Fibroblast of mammary gland (primary cell): ENCODE data around the gene FBXO42.

ENCODE experiments used
- DNase-seq: peaks from one replicate; pipeline ENCODE4 v3.0.0-alpha.2; 2010; ENCODE audit warnings: low read depth
- H3K4me3 ChIP-seq: 2 replicates; pipeline ENCODE4 v1.5.1; 2011; ENCODE audit warnings: low read depth, mild to moderate bottlenecking, low read length, moderate library complexity; ENCODE audit not compliant: control insufficient read depth
- CTCF ChIP-seq: conservative IDR thresholded peaks from 2 replicates; pipeline ENCODE4 v1.5.1; 2011; ENCODE audit warnings: low read depth, low read length, inconsistent platforms; ENCODE audit not compliant: control insufficient read depth, insufficient read depth

Gene FBXO42

GRCh38 chr1:16324456-16324890 is 27.8 kb downstream of the FBXO42 start:
- no peak for TF ChIP-seq CTCF
- DNase-seq: peak; percentile 84
- no peak overlapping the region for H3K4me3 ChIP-seq

GRCh38 chr1:16321176-16321867 is 31.0 kb downstream of the FBXO42 start:
- no peak overlapping the region for H3K4me3 ChIP-seq
- no peak for TF ChIP-seq CTCF
- DNase-seq: peak; percentile 57

GRCh38 chr1:16318555-16318954 is 33.7 kb downstream of the FBXO42 start:
- peak; percentile 49 for DNase-seq
- TF ChIP-seq CTCF: no peak
- no peak overlapping the region for H3K4me3 ChIP-seq

- no peak for DNase-seq
- TF ChIP-seq CTCF: no peak
- no peak overlapping the region for H3K4me3 ChIP-seq
Observed at GRCh38 chr1:16315437-16315836, 36.8 kb downstream of the FBXO42 start.

- DNase-seq: no peak
- no peak overlapping the region for H3K4me3 ChIP-seq
- TF ChIP-seq CTCF: no peak
Observed at GRCh38 chr1:16307222-16307621, 45.1 kb downstream of the FBXO42 start.

- no peak for DNase-seq
- TF ChIP-seq CTCF: no peak
- no peak overlapping the region for H3K4me3 ChIP-seq
Observed at GRCh38 chr1:16302709-16303627, 49.3 kb downstream of the FBXO42 start.
